Measurements from ENCODE around the gene PCSK9. TPM values are rescaled to one million over a fixed set of nuclear protein-coding genes. Genes with fewer than 3 reads are reported as not detected.

The PCSK9 gene
- polyA plus RNA-seq, 1 experiment, result 0.11 TPM

- no peak overlapping the region for H3K4me3 ChIP-seq (ENCODE audit: low read depth, low read length)
- no peak for TF ChIP-seq CTCF (IDR thresholded peaks at IDR 0.05; ENCODE audit: insufficient read depth, low read depth, low read length)
- no peak for DNase-seq (ENCODE audit: low read depth)
- H3K36me3 ChIP-seq (ENCODE audit: control insufficient read depth, insufficient read depth, low read length), result no peaks in the 10 kb centered on the region
- ChIA-PET CTCF (interaction anchor here (1.0 kb wide), 1 partner anchor 10 kb away, joined by 3 read pairs; no protein-coding TSS in a partner anchor), POLR2A (no interaction called here)
- peaks cover 38% of the 10 kb centered on the region for H3K27me3 ChIP-seq (ENCODE audit: control insufficient read depth, insufficient read depth, low read length)
Measured at GRCh38 chr1:55043726-55044125, 4.4 kb downstream of the PCSK9 start.

DNA sequence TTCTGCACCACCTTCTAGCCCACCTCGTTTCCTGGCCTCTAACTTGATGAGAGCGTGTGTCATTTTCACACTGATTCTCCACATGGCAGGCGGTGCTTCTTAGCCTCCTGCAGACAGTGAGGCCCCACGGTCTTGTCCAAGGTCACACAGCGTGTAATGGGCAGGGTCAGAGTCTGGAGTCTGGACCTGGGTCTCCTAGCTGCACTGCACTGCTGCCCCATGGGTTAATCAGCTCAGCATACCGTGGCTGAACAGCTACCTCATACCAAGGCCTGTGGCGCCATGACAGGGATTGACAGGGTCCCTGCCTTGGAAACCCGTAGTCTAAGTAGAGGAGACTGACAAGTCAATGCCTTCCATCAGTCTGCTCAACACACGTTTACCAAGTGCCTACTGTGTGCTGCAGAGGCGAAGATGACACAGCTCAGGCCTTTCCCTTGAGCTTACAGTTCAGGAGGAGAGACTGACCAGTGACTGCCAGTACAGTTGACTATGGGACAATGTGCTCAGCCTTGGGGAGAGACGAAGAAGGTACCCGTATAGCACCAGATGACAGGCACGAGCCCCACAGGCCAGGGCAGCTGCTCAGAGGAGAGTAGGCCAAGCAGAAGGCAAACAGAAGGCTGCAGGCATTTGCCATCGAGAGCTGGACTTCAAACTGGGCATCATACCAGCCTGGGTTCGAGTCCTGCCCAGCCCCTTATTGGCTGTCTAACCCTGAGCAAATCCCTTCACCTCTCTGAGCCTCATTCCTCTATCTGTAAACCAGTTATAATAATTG is 5.5 kb downstream of the PCSK9 start:
- no peak for DNase-seq (ENCODE audit: low read depth)
- POLR2A ChIA-PET, result no interaction called here
- no peak overlapping the region for H3K4me3 ChIP-seq (ENCODE audit: low read depth, low read length)
- peaks cover 30% of the 10 kb centered on the region for H3K27me3 ChIP-seq (ENCODE audit: control insufficient read depth, insufficient read depth, low read length)
- H3K36me3 ChIP-seq (ENCODE audit: control insufficient read depth, insufficient read depth, low read length), result no peaks in the 10 kb centered on the region
- TF ChIP-seq CTCF (IDR thresholded peaks at IDR 0.05; ENCODE audit: insufficient read depth, low read depth, low read length), result no peak
- CTCF ChIA-PET, result interaction anchor here (0.9 kb wide), 1 partner anchor 11 kb away, joined by 3 read pairs; no protein-coding TSS in a partner anchor

DNA sequence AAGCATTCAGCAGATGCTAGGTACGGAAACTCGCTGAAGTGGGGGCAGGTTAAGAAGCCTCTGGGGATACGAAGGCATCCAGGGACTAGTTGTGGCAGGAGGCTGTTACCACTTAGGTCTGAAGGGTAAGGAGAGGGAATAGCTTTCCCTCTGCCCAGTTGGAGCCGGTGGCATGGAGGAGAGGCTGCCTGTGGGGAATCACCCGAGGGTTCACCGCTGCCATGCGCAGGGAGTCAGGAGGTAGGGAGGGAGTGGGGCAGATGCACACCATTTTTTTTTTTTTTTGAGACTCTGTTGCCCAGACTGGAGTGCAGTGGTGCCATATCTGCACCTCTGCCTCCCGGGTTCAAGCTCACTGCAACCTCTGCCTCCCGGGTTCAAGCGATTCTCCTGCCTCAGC is 6.1 kb downstream of the PCSK9 start:
- DNase-seq (ENCODE audit: low read depth), result no peak
- CTCF ChIA-PET, result interaction anchor here (0.9 kb wide), 2 partner anchors 10 to 12 kb away, joined by 3 read pairs; no protein-coding TSS in a partner anchor
- Histone ChIP-seq H3K4me3 (ENCODE audit: low read depth, low read length) (no peak overlapping the region), H3K27me3 (ENCODE audit: control insufficient read depth, insufficient read depth, low read length) (peaks cover 24% of the 10 kb centered on the region), H3K36me3 (ENCODE audit: control insufficient read depth, insufficient read depth, low read length) (no peaks in the 10 kb centered on the region)
- no peak for TF ChIP-seq CTCF (IDR thresholded peaks at IDR 0.05; ENCODE audit: insufficient read depth, low read depth, low read length)
- POLR2A ChIA-PET, result no interaction called here

DNA sequence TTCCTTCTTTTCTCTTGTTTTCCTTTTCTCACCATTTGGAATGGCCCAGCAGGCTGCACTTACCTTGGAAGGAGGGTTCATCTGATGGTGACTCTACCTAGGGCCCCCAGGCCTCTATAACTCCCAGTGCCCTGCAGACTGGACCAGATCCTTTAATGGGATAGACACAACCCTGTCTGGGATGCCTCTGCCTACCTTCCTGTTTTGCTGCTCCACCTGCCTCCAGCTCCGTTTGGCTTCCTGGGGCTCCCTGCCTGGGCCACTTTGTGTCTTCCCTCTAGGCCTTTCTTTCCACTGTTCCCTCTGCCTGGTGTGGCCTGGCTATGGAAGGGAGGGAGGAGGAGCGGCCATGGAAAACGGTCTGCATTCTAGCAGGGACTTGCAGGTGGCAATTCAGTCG is 7.5 kb downstream of the PCSK9 start:
- CTCF ChIA-PET, result no interaction called here
- Histone ChIP-seq H3K36me3 (ENCODE audit: control insufficient read depth, insufficient read depth, low read length) (no peaks in the 10 kb centered on the region), H3K27me3 (ENCODE audit: control insufficient read depth, insufficient read depth, low read length) (peaks cover 14% of the 10 kb centered on the region), H3K4me3 (ENCODE audit: low read depth, low read length) (no peak overlapping the region)
- TF ChIP-seq CTCF (IDR thresholded peaks at IDR 0.05; ENCODE audit: insufficient read depth, low read depth, low read length), result no peak
- DNase-seq (ENCODE audit: low read depth), result no peak
- POLR2A ChIA-PET, result no interaction called here

DNA sequence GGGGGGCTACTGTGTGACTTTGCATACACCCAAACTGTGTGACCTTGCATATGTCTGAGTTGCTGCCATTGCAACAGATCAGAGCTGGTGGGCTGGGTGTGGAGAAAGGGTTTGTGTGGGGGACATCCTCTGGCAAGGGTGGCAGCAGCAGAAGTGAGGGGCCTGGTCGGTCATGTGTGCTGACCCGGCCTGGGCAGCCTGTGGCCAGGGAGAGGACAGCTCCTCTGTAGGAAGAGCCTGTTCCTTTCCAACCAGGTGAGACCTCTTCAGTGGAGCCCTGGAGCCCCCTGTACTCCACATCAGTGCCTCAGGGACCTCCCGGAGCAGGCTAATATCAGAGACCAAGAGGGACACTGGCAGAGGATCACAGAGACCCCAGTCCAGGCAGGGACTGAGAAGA is 8.3 kb downstream of the PCSK9 start:
- Histone ChIP-seq H3K27me3 (ENCODE audit: control insufficient read depth, insufficient read depth, low read length) (peaks cover 12% of the 10 kb centered on the region), H3K4me3 (ENCODE audit: low read depth, low read length) (no peak overlapping the region), H3K36me3 (ENCODE audit: control insufficient read depth, insufficient read depth, low read length) (no peaks in the 10 kb centered on the region)
- no peak for TF ChIP-seq CTCF (IDR thresholded peaks at IDR 0.05; ENCODE audit: insufficient read depth, low read depth, low read length)
- POLR2A ChIA-PET, result no interaction called here
- no peak for DNase-seq (ENCODE audit: low read depth)
- CTCF ChIA-PET, result interaction anchor here (2.5 kb wide), 1 partner anchor 12 kb away, joined by 8 read pairs; no protein-coding TSS in a partner anchor

Measured in BJ (cell line).